HG03280 (cell line): ENCODE measurements around the gene AGPAT1.

Experiments used
- ATAC-seq: cut with Tn5 transposase; IDR thresholded peaks from one replicate; pipeline ENCODE4 v1.9.1; 2021; ENCODE audit warnings: mild to moderate bottlenecking, moderate library complexity; ENCODE audit not compliant: unreplicated experiment

AGPAT1 gene

GRCh38 chr6:32173051-32173727, 2.7 kb downstream of the AGPAT1 start:
- no peak for ATAC-seq

- ATAC-seq, result no peak
Observed at GRCh38 chr6:32171234-32171633, 4.7 kb downstream of the AGPAT1 start.

GRCh38 chr6:32170294-32170693, 5.6 kb downstream of the AGPAT1 start:
- no peak for ATAC-seq

- ATAC-seq, result no peak
Observed at GRCh38 chr6:32168807-32169591, 6.9 kb downstream of the AGPAT1 start.

- ATAC-seq, result no peak
Observed at GRCh38 chr6:32168350-32168749, 7.5 kb downstream of the AGPAT1 start.

- no peak for ATAC-seq
Observed at GRCh38 chr6:32167761-32168262, 8.1 kb downstream of the AGPAT1 start.

- no peak for ATAC-seq
Observed at GRCh38 chr6:32167154-32167760, 8.6 kb downstream of the AGPAT1 start.

GRCh38 chr6:32166411-32167061, 9.3 kb downstream of the AGPAT1 start:
- no peak for ATAC-seq

- no peak for ATAC-seq
Observed at GRCh38 chr6:32164295-32164694, 11.6 kb downstream of the AGPAT1 start, which contains the start of gene EGFL8. EGFL8 (plus strand) TSS chr6:32164595; CDS start chr6:32166166, 1,571 bp downstream.

- no peak for ATAC-seq
Observed at GRCh38 chr6:32163559-32164258, 12.2 kb downstream of the AGPAT1 start.

GRCh38 chr6:32158052-32158451, 17.8 kb downstream of the AGPAT1 start:
- no peak for ATAC-seq

- ATAC-seq, result no peak
Observed at GRCh38 chr6:32156891-32157290, 19.0 kb downstream of the AGPAT1 start.

GRCh38 chr6:32154514-32155161, 21.2 kb downstream of the AGPAT1 start:
- ATAC-seq, result peak; percentile 70

GRCh38 chr6:32153564-32154513, 22.0 kb downstream of the AGPAT1 start, which contains the start of gene PPT2:
PPT2 (plus strand) TSS chr6:32154141; CDS start chr6:32154595, 454 bp downstream.
- peak; percentile 17 for ATAC-seq

GRCh38 chr6:32152769-32153563, 22.9 kb downstream of the AGPAT1 start:
- no peak for ATAC-seq

- ATAC-seq, result no peak
Observed at GRCh38 chr6:32151863-32152768, 23.8 kb downstream of the AGPAT1 start, which contains the start of gene PRRT1. PRRT1 (minus strand) TSS chr6:32151939; CDS start chr6:32151827, 112 bp downstream.
